Neuronal stem cell (in vitro differentiated cells): Measurements from ENCODE around the gene IFNB1.
A peak's percentile ranks its signal among the peaks of the same experiment; 100 is the strongest.

ENCODE experiments used
- DNase-seq: peaks from one replicate; pipeline ENCODE4 v3.0.0-alpha.2; 2013; ENCODE audit warnings: low spot score
- H2AFZ ChIP-seq: one replicate; pipeline ENCODE4 v1.6.1; 2013; ENCODE audit warnings: mild to moderate bottlenecking, low read length, inconsistent platforms
- H2AK5ac ChIP-seq: 2 replicates; pipeline ENCODE4 v1.6.1; 2013; ENCODE audit warnings: low read depth, mild to moderate bottlenecking, inconsistent platforms, low read length, moderate library complexity, mixed read lengths
- H2BK120ac ChIP-seq: 2 replicates; pipeline ENCODE4 v1.6.1; 2013; ENCODE audit warnings: low read depth, mild to moderate bottlenecking, inconsistent platforms, low read length, moderate library complexity, mixed read lengths
- H2BK12ac ChIP-seq: one replicate; pipeline ENCODE4 v1.6.1; 2013; ENCODE audit warnings: low read length, inconsistent platforms
- H2BK15ac ChIP-seq: 2 replicates; pipeline ENCODE4 v1.6.1; 2013; ENCODE audit warnings: mild to moderate bottlenecking, low read length, inconsistent platforms, mixed read lengths
- H2BK5ac ChIP-seq: one replicate; pipeline ENCODE4 v1.6.1; 2013; ENCODE audit warnings: inconsistent platforms, mild to moderate bottlenecking, low read length, moderate library complexity
- H3K14ac ChIP-seq: one replicate; pipeline ENCODE4 v1.6.1; 2013; ENCODE audit warnings: low read length, inconsistent platforms
- H3K18ac ChIP-seq: 2 replicates; pipeline ENCODE4 v1.6.1; 2013; ENCODE audit warnings: low read length, inconsistent platforms
- H3K23ac ChIP-seq: 2 replicates; pipeline ENCODE4 v1.6.1; 2013; ENCODE audit warnings: low read depth, mild to moderate bottlenecking, mixed read lengths, low read length, inconsistent platforms; ENCODE audit not compliant: poor library complexity
- H3K27ac ChIP-seq: replicated peaks from 3 replicates; pipeline ENCODE4 v1.5.1; 2013; ENCODE audit warnings: low read length, inconsistent platforms
- H3K27me3 ChIP-seq, 3 experiments: 2 replicates each; pipeline ENCODE4 v1.6.1; 2013; ENCODE audit warnings: low read length in 3 of 3, mild to moderate bottlenecking in 2 of 3, inconsistent platforms in 1 of 3, low read depth in 1 of 3, mixed read lengths in 1 of 3, moderate library complexity in 1 of 3; ENCODE audit not compliant: control insufficient read depth in 3 of 3, insufficient read depth in 3 of 3
- H3K36me3 ChIP-seq, 2 donors: replicated peaks in 1 of 2; 2 replicates each; pipeline ENCODE4 v1.6.1; 2013; ENCODE audit warnings: low read length in 2 of 2; ENCODE audit not compliant: control insufficient read depth in 2 of 2, insufficient read depth in 2 of 2
- H3K4ac ChIP-seq: 2 replicates; pipeline ENCODE4 v1.6.1; 2013; ENCODE audit warnings: inconsistent platforms, mild to moderate bottlenecking, low read length, moderate library complexity
- H3K4me1 ChIP-seq, 2 donors: 1 replicate in 1 of 2; 2 replicates in 1 of 2; pipeline ENCODE4 v1.6.1; 2013; ENCODE audit warnings: low read length in 2 of 2, low read depth in 1 of 2; ENCODE audit not compliant: control insufficient read depth in 2 of 2, insufficient read depth in 1 of 2
- H3K4me2 ChIP-seq: one replicate; pipeline ENCODE4 v1.6.1; 2013; ENCODE audit warnings: mild to moderate bottlenecking, low read length, inconsistent platforms; ENCODE audit not compliant: insufficient read depth, poor library complexity, severe bottlenecking
- H3K4me3 ChIP-seq, 2 donors: 2 replicates each; pipeline ENCODE4 v1.5.1; 2013; ENCODE audit warnings: low read length in 2 of 2, mild to moderate bottlenecking in 2 of 2, inconsistent platforms in 1 of 2, moderate library complexity in 1 of 2
- H3K79me1 ChIP-seq: one replicate; pipeline ENCODE4 v1.6.1; 2013; ENCODE audit warnings: low read depth, mild to moderate bottlenecking, inconsistent platforms, low read length, moderate library complexity
- H3K9ac ChIP-seq: one replicate; pipeline ENCODE4 v1.6.1; 2013; ENCODE audit warnings: mild to moderate bottlenecking, low read depth, low read length, inconsistent platforms; ENCODE audit not compliant: poor library complexity
- H3K9me3 ChIP-seq, 2 donors: replicated peaks in 1 of 2; 2 replicates each; pipeline versions ENCODE3 to v1.6.1; 2013; ENCODE audit warnings: low read length in 2 of 2, mild to moderate bottlenecking in 2 of 2, inconsistent platforms in 1 of 2, low read depth in 1 of 2, mixed read lengths in 1 of 2, moderate library complexity in 1 of 2; ENCODE audit not compliant: control insufficient read depth in 2 of 2, insufficient read depth in 1 of 2
- H4K8ac ChIP-seq: one replicate; pipeline ENCODE4 v1.6.1; 2013; ENCODE audit warnings: low read depth, mild to moderate bottlenecking, inconsistent platforms, low read length, moderate library complexity
- H4K91ac ChIP-seq: one replicate; pipeline ENCODE4 v1.6.1; 2013; ENCODE audit warnings: low read length, low read depth, mild to moderate bottlenecking, inconsistent platforms; ENCODE audit not compliant: poor library complexity
- WGBS, 2 donors: extraction: QIAGEN DNeasy Blood & Tissue Kit; methylation state at CpG; one replicate each; pipeline ENCODE4 v1.1.7; 2013; ENCODE audit warnings: missing lambda C conversion rate in 2 of 2, mixed read lengths in 1 of 2; ENCODE audit not compliant: insufficient read length in 2 of 2, insufficient replicate concordance in 1 of 2; ENCODE audit errors: extremely low coverage in 2 of 2; 5-methylcytosine and 5-hydroxymethylcytosine counted together

The IFNB1 gene

GRCh38 chr9:21042466-21042865, 35.3 kb downstream of the IFNB1 start:
- H2AK5ac ChIP-seq: no peak overlapping the region
- H3K27me3 ChIP-seq: peaks cover 0 to 2% (median 0%) of the 10 kb centered on the region in 3 experiments
- no peak overlapping the region for H3K14ac ChIP-seq
- no peak overlapping the region for H3K4me2 ChIP-seq
- no peaks in the 10 kb centered on the region for H3K9me3 ChIP-seq
- H2BK5ac ChIP-seq: no peak overlapping the region
- H3K36me3 ChIP-seq: no peaks in the 10 kb centered on the region
- H2BK12ac ChIP-seq: no peak overlapping the region
- H4K91ac ChIP-seq: no peak overlapping the region
- H3K23ac ChIP-seq: no peak overlapping the region
- H3K79me1 ChIP-seq: no peaks in the 10 kb centered on the region
- H2BK15ac ChIP-seq: no peak overlapping the region
- H3K4ac ChIP-seq: no peak overlapping the region
- H3K9ac ChIP-seq: no peak overlapping the region
- H2BK120ac ChIP-seq: no peak overlapping the region
- H3K27ac ChIP-seq: no peak overlapping the region
- WGBS, 2 donors: no CpG with 5 or more reads among the region's 4 CpGs
- DNase-seq: no peak
- H3K18ac ChIP-seq: no peak overlapping the region
- H2AFZ ChIP-seq: no peak overlapping the region
- H3K4me1 ChIP-seq: peaks cover 0 to under 1% of the 10 kb centered on the region in 2 donors
- no peak overlapping the region for H4K8ac ChIP-seq
- H3K4me3 ChIP-seq: no peak overlapping the region

GRCh38 chr9:21039302-21039701, 38.4 kb downstream of the IFNB1 start:
- H2AK5ac ChIP-seq: no peak overlapping the region
- H3K4me1 ChIP-seq: peaks cover 0 to 7% of the 10 kb centered on the region in 2 donors
- no peaks in the 10 kb centered on the region for H3K27me3 ChIP-seq
- H3K18ac ChIP-seq: no peak overlapping the region
- no peak overlapping the region for H4K8ac ChIP-seq
- DNase-seq: no peak
- no CpG with 5 or more reads among the region's 1 CpG for WGBS, 2 donors
- H3K79me1 ChIP-seq: no peaks in the 10 kb centered on the region
- H3K9me3 ChIP-seq: no peaks in the 10 kb centered on the region
- H3K4me3 ChIP-seq: no peak overlapping the region
- H2BK120ac ChIP-seq: no peak overlapping the region
- no peak overlapping the region for H3K27ac ChIP-seq
- H3K4ac ChIP-seq: no peak overlapping the region
- no peak overlapping the region for H2BK15ac ChIP-seq
- no peak overlapping the region for H3K4me2 ChIP-seq
- no peak overlapping the region for H3K9ac ChIP-seq
- H2BK5ac ChIP-seq: no peak overlapping the region
- no peak overlapping the region for H3K23ac ChIP-seq
- H4K91ac ChIP-seq: no peak overlapping the region
- peak overlapping the region; percentile 46 for H2AFZ ChIP-seq
- no peak overlapping the region for H3K14ac ChIP-seq
- no peaks in the 10 kb centered on the region for H3K36me3 ChIP-seq
- H2BK12ac ChIP-seq: no peak overlapping the region

DNA sequence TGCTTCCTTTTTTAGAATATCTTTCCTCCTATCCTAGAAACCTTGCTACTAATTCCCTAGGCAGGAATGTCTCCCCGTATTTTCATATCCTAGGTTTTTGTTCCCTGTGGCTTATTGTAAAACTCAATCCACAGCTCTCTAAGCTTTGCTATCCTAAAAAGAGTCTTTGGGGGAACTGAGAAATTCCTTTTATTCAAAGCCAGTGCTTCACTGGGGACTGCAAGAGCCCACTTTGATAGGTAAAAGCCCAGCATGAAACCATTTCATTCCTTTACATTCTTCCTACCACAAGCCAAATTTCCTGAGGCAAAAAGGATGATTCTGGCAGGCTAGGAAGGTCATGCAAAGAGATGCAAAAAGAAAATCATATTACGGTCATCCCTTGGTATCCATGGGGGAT, 40.5 kb downstream of the IFNB1 start:
- Histone ChIP-seq H3K4me1 (peaks cover 0 to 7% of the 10 kb centered on the region in 2 donors), H2BK12ac (no peak overlapping the region), H2BK120ac (no peak overlapping the region), H3K9me3 (no peaks in the 10 kb centered on the region), H3K36me3 (no peaks in the 10 kb centered on the region), H3K9ac (no peak overlapping the region), H4K8ac (no peak overlapping the region), H2AFZ (no peak overlapping the region), H2AK5ac (no peak overlapping the region), H3K4me2 (no peak overlapping the region), H3K27ac (no peak overlapping the region), H3K14ac (no peak overlapping the region), H2BK5ac (no peak overlapping the region), H4K91ac (no peak overlapping the region), H3K4me3 (no peak overlapping the region), H3K4ac (no peak overlapping the region), H3K18ac (no peak overlapping the region), H2BK15ac (no peak overlapping the region), H3K79me1 (no peaks in the 10 kb centered on the region), H3K23ac (no peak overlapping the region), H3K27me3 (no peaks in the 10 kb centered on the region)
- no peak for DNase-seq
- WGBS, 2 donors: no CpG with 5 or more reads among the region's 2 CpGs

- no peak overlapping the region for H2BK5ac ChIP-seq
- no peak overlapping the region for H2AFZ ChIP-seq
- no CpG with 5 or more reads among the region's 22 CpGs for WGBS, 2 donors
- H3K36me3 ChIP-seq: no peaks in the 10 kb centered on the region
- peak overlapping the region; percentile 86 for H2BK15ac ChIP-seq
- peak overlapping the region; percentile 61 for H3K4me2 ChIP-seq
- peak overlapping the region in 1 of 2 donors; percentile 69 for H3K4me3 ChIP-seq
- no peak overlapping the region for H2BK120ac ChIP-seq
- H3K18ac ChIP-seq: peak overlapping the region; percentile 86
- H3K4me1 ChIP-seq: peaks cover 8 to 12% of the 10 kb centered on the region in 2 donors
- H3K14ac ChIP-seq: no peak overlapping the region
- no peaks in the 10 kb centered on the region for H3K27me3 ChIP-seq
- no peak overlapping the region for H3K4ac ChIP-seq
- H2BK12ac ChIP-seq: no peak overlapping the region
- H3K23ac ChIP-seq: no peak overlapping the region
- no peaks in the 10 kb centered on the region for H3K9me3 ChIP-seq
- no peak overlapping the region for H3K27ac ChIP-seq
- H4K8ac ChIP-seq: no peak overlapping the region
- H4K91ac ChIP-seq: no peak overlapping the region
- H2AK5ac ChIP-seq: peak overlapping the region; percentile 79
- no peak for DNase-seq
- H3K79me1 ChIP-seq: no peaks in the 10 kb centered on the region
- peak overlapping the region; percentile 34 for H3K9ac ChIP-seq
Observed at GRCh38 chr9:21031808-21032183, 45.9 kb downstream of the IFNB1 start.
